Ureter (tissue), 1 donor: Measurements from ENCODE around the gene KRTAP2-1. TPM values are rescaled to one million over a fixed set of nuclear protein-coding genes. Genes with fewer than 3 reads are reported as not detected.
"Not testable (repeated sequence)": the region's sequence is repeated elsewhere in the genome, so short reads cannot be mapped to it uniquely, and the experiment has no call there.

Experiments
- DNase-seq: peaks from one replicate; pipeline ENCODE4 v3.0.0-alpha.2; 2020; ENCODE audit warnings: low spot score
- total RNA-seq: library from RNA; stranded (reverse); gene quantifications from one replicate; pipeline ENCODE4 v1.2.4, GENCODE V29; 2023
- donor health status: DM: yes; HTN: yes; CAD: no.

KRTAP2-1 gene, protein sequence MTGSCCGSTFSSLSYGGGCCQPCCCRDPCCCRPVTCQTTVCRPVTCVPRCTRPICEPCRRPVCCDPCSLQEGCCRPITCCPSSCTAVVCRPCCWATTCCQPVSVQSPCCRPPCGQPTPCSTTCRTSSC
- total RNA-seq, result not detected

- not testable (repeated sequence) for DNase-seq
Observed at GRCh38 chr17:41046735-41047465, at the start of gene KRTAP2-1. TSS of gene KRTAP2-1 (minus strand) at chr17:41047316. CDS start at chr17:41047267, 49 bp downstream.

DNA sequence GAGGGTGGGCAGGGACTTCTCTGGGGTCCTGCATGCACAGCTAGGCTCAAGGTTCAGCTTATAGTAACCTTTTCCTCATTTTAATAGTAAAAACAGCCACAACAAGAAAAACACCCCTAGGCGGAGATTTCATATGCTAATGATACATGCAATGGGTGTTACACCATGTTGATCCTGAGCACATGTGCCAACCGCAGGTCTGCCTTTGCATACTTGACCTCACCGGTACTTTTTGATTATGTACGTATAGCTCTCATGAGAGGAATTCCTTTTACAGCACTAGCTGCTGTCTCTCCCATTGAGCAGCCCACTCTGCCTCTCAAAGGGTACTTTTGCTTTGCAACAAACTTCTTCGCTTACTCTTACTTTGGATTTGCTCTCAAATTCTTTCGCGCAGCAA lies 48.9 kb upstream of the KRTAP2-1 start:
- no peak for DNase-seq

- not testable (repeated sequence) for DNase-seq
Observed at GRCh38 chr17:41088760-41089352, 41.7 kb upstream of the KRTAP2-1 start.

DNA sequence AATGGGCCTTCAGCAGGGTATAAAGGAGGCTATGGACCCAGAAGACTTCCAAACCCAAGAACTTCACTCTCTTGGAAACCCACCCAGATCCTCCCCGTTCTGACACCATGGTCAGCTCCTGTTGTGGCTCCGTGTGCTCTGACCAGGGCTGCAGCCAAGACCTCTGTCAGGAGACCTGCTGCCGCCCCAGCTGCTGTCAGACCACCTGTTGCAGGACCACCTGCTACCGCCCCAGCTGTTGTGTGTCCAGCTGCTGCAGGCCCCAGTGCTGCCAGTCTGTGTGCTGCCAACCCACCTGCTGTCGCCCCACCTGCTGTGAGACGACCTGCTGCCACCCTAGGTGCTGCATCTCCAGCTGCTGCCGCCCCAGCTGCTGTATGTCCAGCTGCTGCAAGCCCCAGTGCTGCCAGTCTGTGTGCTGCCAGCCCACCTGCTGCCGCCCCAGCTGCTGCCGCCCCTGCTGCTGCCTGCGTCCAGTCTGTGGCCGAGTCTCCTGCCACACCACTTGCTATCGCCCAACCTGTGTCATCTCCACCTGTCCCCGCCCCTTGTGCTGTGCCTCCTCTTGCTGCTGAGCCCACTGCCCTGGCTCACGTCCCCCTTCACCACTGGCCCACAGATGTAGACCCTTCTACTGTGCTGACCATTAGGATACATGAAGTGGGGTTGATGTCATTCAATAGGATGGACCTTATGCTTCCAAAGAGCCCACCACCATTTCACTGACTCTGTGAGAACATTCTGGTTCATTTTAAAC lies 37.2 kb upstream of the KRTAP2-1 start, which contains the start of gene KRTAP4-7:
TSS of gene KRTAP4-7 (plus strand) at position 51 of the 757 bp plus-strand sequence. CDS start at position 108, 57 bp downstream.
- not testable (repeated sequence) for DNase-seq

GRCh38 chr17:41083427-41083826 lies 36.3 kb upstream of the KRTAP2-1 start:
- not testable (repeated sequence) for DNase-seq

- no peak for DNase-seq
Observed at GRCh38 chr17:41082626-41083025, 35.5 kb upstream of the KRTAP2-1 start.

DNA sequence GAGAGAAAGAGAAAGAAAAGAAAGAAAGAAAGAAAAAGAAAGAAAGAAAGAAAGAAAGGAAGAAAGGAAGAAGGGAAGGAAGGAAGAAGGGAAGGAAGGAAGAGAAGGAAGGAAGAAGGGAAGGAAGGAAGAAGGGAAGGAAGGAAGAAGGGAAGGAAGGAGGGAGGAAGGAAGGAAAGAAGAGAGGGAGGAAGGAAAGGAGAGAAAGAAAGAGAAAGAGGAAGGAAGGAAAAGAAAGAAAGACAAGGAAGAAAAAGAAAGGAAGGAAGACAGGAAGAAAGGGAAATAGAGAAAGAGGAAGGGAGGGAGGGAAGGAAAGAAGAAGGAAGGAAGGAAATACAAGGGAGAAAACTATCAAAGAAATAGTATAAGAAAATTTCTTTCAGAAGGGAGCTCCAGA lies 29.7 kb upstream of the KRTAP2-1 start:
- DNase-seq, result no peak

DNA sequence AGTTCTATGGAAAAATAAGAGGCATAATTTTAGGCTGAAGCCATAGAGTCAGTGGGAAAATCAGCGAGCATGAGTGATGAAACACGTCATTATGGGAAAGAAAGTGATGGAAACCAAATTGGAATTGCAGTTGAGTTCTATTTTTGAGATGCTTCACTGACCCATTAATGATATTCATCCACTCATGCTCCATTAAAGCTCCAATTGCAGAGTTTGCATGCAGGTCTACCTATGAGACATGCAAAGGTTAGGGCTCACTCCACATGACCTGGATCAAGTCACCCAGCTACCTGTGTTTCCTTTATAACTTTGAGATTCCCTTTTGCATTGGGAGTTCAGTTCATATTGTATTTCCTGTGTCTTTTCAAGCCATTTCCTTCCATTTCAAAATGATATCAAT lies 26.6 kb upstream of the KRTAP2-1 start:
- no peak for DNase-seq

GRCh38 chr17:41071606-41072360 lies 24.7 kb upstream of the KRTAP2-1 start:
- no peak for DNase-seq

- no peak for DNase-seq
Observed at GRCh38 chr17:41069031-41069430, 21.9 kb upstream of the KRTAP2-1 start.

GRCh38 chr17:41067281-41067680 lies 20.2 kb upstream of the KRTAP2-1 start:
- DNase-seq, result no peak

DNA sequence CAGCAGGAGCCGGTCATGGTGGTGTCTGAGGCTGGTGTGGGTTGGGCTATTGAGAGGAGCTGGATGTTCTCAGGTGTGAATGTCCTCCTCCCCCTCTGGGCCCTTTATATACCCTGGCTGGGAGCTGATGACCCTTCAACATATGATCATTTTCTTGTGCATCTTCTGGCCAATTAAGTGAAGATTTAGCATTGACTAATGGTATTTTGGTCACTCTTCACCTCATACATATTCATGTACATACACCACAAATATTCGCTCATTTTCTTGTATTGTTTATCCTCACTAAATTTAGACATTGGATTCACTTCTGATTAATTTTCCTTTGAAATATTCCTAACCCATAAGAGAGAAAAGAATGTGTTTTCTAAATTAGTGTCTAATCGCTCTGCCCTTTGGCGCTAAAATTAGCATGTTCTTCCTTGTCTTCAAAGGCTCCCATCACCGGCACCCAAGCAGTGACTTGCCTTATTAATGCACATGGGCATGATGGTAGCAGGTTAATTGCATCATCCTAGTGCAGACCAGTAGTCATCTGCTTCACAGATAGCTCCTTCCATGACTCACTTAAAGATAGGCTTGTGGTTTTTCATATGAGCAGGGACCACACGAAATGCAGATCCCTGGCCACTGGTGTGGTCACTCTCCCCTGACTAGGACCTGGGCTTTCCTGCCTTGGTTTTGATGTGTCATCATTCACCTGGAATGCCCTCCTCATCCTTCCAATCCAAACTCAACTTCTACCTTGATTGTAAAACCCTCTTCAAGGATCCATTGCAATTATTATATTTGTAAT lies 18.9 kb upstream of the KRTAP2-1 start, which contains the start of gene KRTAP2-4:
TSS of gene KRTAP2-4 (minus strand) at position 51 of the 796 bp plus-strand sequence. CDS start at position 17, 34 bp downstream.
- DNase-seq, result no peak

- DNase-seq, result not testable (repeated sequence)
Observed at GRCh38 chr17:41065016-41065689, 18.0 kb upstream of the KRTAP2-1 start.

GRCh38 chr17:41064301-41064700 lies 17.2 kb upstream of the KRTAP2-1 start:
- DNase-seq, result no peak

- DNase-seq, result no peak
Observed at GRCh38 chr17:41063449-41063848, 16.3 kb upstream of the KRTAP2-1 start.

GRCh38 chr17:41061964-41062363 lies 14.8 kb upstream of the KRTAP2-1 start:
- DNase-seq, result no peak

- no peak for DNase-seq
Observed at GRCh38 chr17:41060052-41060604, 13.0 kb upstream of the KRTAP2-1 start, which contains the start of gene KRTAP2-3. TSS of gene KRTAP2-3 (minus strand) at chr17:41060114. CDS start at chr17:41060050, 64 bp downstream.

- not testable (repeated sequence) for DNase-seq
Observed at GRCh38 chr17:41059276-41060051, 12.3 kb upstream of the KRTAP2-1 start.

GRCh38 chr17:41058741-41059140 lies 11.6 kb upstream of the KRTAP2-1 start:
- no peak for DNase-seq
